ENCODE results near the gene VPS33A. TPM values are rescaled to one million over a fixed set of nuclear protein-coding genes. Genes with fewer than 3 reads are reported as not detected.

The VPS33A gene
- total RNA-seq, 2 experiments from 2014 or later = 19.7 to 21.4 TPM

DNA sequence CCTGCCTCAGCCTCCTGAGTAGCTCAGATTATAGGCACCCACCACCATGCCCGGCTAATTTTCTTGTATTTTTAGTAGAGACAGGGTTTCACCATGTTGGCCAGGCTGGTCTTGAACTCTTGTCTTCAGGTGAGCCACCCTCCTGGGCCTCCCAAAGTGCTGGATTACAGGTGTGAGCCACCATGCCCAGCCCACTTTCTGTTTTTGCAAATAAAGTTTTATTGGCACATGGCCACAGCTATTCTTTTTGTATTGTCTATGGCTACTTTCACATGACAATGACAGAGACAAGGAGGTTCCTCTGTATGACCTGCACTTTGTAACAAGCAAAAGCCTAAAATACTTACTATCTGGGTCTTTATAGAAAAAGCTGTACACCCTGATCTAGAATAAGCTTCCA, 20.7 kb downstream of the VPS33A start:
- no peak for ATAC-seq
- POLR2A ChIA-PET = interaction anchor here (0.8 to 1.7 kb wide), 5 partner anchors 17 to 225 kb away, joined by 3 to 7 read pairs (median 4); partner anchors contain the start of gene DIABLO
- Mint-ChIP-seq H3K9me3 (no peaks in the 10 kb centered on the region), H3K27me3 (no peaks in the 10 kb centered on the region), H3K36me3 (ENCODE audit: low read depth) (peaks cover 16% of the 10 kb centered on the region), H3K4me3 (peak overlapping the region; percentile 65), H3K4me1 (ENCODE audit: low read depth) (peaks cover 19% of the 10 kb centered on the region), H3K27ac (peak overlapping the region; percentile 67)
- DNase-seq = no peak
- TF ChIP-seq CTCF (IDR thresholded peaks at IDR 0.05) = no peak
- intact Hi-C loops (cut with micrococcal nuclease) = no loop called here
- CTCF ChIA-PET = interaction anchor here (1.0 to 1.8 kb wide), 4 partner anchors 16 to 110 kb away, joined by 3 to 4 read pairs (median 3); no protein-coding TSS in a partner anchor

- H3K4me1 Mint-ChIP-seq (ENCODE audit: low read depth) = peaks cover 19% of the 10 kb centered on the region
- CTCF ChIA-PET = interaction anchor here (1.0 to 1.9 kb wide), 8 partner anchors 14 to 111 kb away, joined by 3 to 7 read pairs (median 3); no protein-coding TSS in a partner anchor
- DNase-seq (no peak), ATAC-seq (peak; percentile 79)
- H3K27me3 Mint-ChIP-seq = no peaks in the 10 kb centered on the region
- H3K27ac Mint-ChIP-seq = peak overlapping the region; percentile 92
- intact Hi-C loops (cut with micrococcal nuclease) = no loop called here
- no peaks in the 10 kb centered on the region for H3K9me3 Mint-ChIP-seq
- peaks cover 16% of the 10 kb centered on the region for H3K36me3 Mint-ChIP-seq (ENCODE audit: low read depth)
- POLR2A ChIA-PET = interaction anchor here (0.7 to 1.7 kb wide), 6 partner anchors 17 to 257 kb away, joined by 3 to 7 read pairs (median 4); no protein-coding TSS in a partner anchor
- TF ChIP-seq CTCF (IDR thresholded peaks at IDR 0.05) = no peak
- peak overlapping the region; percentile 65 for H3K4me3 Mint-ChIP-seq
These were observed 21.5 kb downstream of the VPS33A start for GRCh38 chr12:122244565-122245371.

GRCh38 chr12:122243965-122244364, 22.3 kb downstream of the VPS33A start:
- DNase-seq (no peak), ATAC-seq (peak; percentile 28)
- Mint-ChIP-seq H3K27ac (peak overlapping the region; percentile 92), H3K4me1 (ENCODE audit: low read depth) (peaks cover 19% of the 10 kb centered on the region), H3K4me3 (peak overlapping the region; percentile 65), H3K27me3 (no peaks in the 10 kb centered on the region), H3K36me3 (ENCODE audit: low read depth) (peaks cover 10% of the 10 kb centered on the region), H3K9me3 (no peaks in the 10 kb centered on the region)
- intact Hi-C loops (cut with micrococcal nuclease) = no loop called here
- CTCF ChIA-PET = interaction anchor here (1.0 to 1.9 kb wide), 4 partner anchors 13 to 93 kb away, joined by 3 to 7 read pairs (median 4); no protein-coding TSS in a partner anchor
- POLR2A ChIA-PET = interaction anchor here (0.7 to 1.7 kb wide), 4 partner anchors 17 to 257 kb away, joined by 3 to 7 read pairs (median 4); no protein-coding TSS in a partner anchor
- no peak for TF ChIP-seq CTCF (IDR thresholded peaks at IDR 0.05)

GRCh38 chr12:122238861-122239260, 27.4 kb downstream of the VPS33A start:
- Mint-ChIP-seq H3K9me3 (no peaks in the 10 kb centered on the region), H3K36me3 (ENCODE audit: low read depth) (peaks cover 20% of the 10 kb centered on the region)

More at GRCh38 chr12:122238861-122239260, 27.4 kb downstream of the VPS33A start:
- intact Hi-C loops (cut with micrococcal nuclease) = no loop called here
- no peak for TF ChIP-seq CTCF (IDR thresholded peaks at IDR 0.05)
- CTCF ChIA-PET = interaction anchor here (1.0 kb wide), 1 partner anchor 24 kb away, joined by 3 read pairs; no protein-coding TSS in a partner anchor
- Mint-ChIP-seq H3K27me3 (no peaks in the 10 kb centered on the region), H3K27ac (no peak overlapping the region), H3K4me1 (ENCODE audit: low read depth) (peaks cover 3% of the 10 kb centered on the region), H3K4me3 (no peak overlapping the region)
- no peak for ATAC-seq
- POLR2A ChIA-PET = no interaction called here
- DNase-seq = no peak

Data from activated CD8-positive, alpha-beta T cell treated with anti-CD3 and anti-CD28 coated beads for 36 hours (primary cell).